GM18505 (cell line): ENCODE data around the gene PLSCR3.
"Not testable (repeated sequence)": the region's sequence is repeated elsewhere in the genome, so short reads cannot be mapped to it uniquely, and the experiment has no call there.

Experiments
- ATAC-seq: cut with Tn5 transposase; IDR thresholded peaks from one replicate; pipeline ENCODE4 v1.9.1; 2021; ENCODE audit not compliant: unreplicated experiment
- POLR2A ChIP-seq: IDR thresholded peaks from 4 replicates; pipeline ENCODE4 v1.6.1; 2011; ENCODE audit warnings: borderline replicate concordance; ENCODE audit not compliant: insufficient read depth, insufficient read length; ENCODE audit errors: extremely low read depth

The PLSCR3 gene

GRCh38 chr17:7367918-7368598 lies 26.3 kb downstream of the PLSCR3 start:
- TF ChIP-seq POLR2A, result no peak
- no peak for ATAC-seq

- ATAC-seq, result no peak
- TF ChIP-seq POLR2A, result no peak
Observed at GRCh38 chr17:7367083-7367482, 27.2 kb downstream of the PLSCR3 start.

- ATAC-seq, result not testable (repeated sequence)
Observed at GRCh38 chr17:7365963-7366362, 28.4 kb downstream of the PLSCR3 start.

GRCh38 chr17:7363311-7363710 lies 31.0 kb downstream of the PLSCR3 start:
- ATAC-seq, result no peak

GRCh38 chr17:7361906-7362305 lies 32.4 kb downstream of the PLSCR3 start:
- no peak for TF ChIP-seq POLR2A
- ATAC-seq, result no peak

More at GRCh38 chr17:7363311-7363710, 31.0 kb downstream of the PLSCR3 start:
- TF ChIP-seq POLR2A, result no peak

- ATAC-seq, result no peak
- no peak for TF ChIP-seq POLR2A
Observed at GRCh38 chr17:7357381-7357780, 36.9 kb downstream of the PLSCR3 start.

DNA sequence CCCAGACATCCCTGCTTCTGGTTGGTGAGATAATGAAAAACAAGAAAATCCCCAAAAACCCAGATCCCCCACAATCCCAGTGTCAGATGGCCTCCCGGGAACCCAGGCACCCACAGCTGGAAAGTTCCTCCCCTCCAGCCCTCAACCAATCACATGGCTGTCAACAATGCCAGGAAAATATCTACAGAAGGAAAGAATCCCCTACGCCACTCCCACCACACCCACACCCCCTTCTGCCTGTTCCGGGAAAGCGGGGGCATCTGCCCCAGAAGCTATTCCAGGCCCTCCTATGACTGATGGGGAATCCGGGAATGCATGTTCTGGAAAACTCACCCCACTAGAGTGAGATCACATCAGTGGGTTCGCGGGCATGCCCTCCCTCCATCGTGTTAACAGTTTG lies 37.6 kb downstream of the PLSCR3 start:
- TF ChIP-seq POLR2A, result no peak
- no peak for ATAC-seq

DNA sequence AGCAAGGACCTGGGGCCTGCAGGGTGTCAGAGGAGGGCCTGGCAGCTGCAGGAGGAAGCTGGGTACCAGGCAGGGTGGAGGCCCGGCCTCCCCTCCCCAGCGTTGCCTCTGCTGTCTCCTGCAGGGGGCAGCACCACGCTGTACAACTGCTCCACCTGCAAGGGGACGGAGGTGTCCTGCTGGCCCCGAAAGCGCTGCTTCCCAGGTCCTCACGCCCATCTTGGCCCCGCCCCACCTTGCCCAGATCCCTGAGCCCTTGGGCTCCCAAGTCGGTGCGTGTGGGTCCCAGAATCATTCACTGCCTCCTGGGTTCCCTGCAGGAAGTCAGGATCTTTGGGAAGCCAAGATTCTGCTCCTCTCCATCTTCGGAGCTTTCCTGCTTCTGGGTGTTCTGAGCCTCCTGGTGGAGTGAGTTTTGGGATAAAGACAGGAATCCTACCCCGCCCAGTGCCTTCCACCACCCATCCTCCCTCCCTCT lies 38.2 kb downstream of the PLSCR3 start:
- no peak for TF ChIP-seq POLR2A
- ATAC-seq, result no peak

DNA sequence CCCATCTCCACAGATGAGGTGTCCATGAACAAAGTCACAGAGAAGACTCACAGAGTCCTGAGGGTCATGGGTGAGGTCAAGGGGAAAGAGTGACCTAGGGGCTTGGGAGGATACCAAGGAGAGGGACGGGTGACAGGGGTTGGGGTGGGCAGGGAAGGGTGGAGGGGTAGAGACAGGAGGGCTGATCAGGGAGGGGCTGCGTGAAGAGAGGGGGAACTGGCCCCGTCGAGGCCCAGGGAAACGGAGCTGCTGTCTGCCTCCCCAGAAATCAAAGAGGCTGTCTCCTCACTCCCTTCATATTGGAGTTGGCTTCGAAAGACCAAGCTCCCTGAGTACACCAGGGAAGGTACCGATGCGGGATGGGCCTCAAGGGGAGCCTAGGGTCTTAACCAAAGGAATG lies 38.8 kb downstream of the PLSCR3 start:
- no peak for TF ChIP-seq POLR2A
- ATAC-seq, result no peak

- no peak for TF ChIP-seq POLR2A
- no peak for ATAC-seq
Observed at GRCh38 chr17:7355053-7355452, 39.3 kb downstream of the PLSCR3 start, which contains the start of gene TMEM95. TSS of gene TMEM95 (plus strand) at chr17:7355156. CDS start at chr17:7355205, 49 bp downstream.

DNA sequence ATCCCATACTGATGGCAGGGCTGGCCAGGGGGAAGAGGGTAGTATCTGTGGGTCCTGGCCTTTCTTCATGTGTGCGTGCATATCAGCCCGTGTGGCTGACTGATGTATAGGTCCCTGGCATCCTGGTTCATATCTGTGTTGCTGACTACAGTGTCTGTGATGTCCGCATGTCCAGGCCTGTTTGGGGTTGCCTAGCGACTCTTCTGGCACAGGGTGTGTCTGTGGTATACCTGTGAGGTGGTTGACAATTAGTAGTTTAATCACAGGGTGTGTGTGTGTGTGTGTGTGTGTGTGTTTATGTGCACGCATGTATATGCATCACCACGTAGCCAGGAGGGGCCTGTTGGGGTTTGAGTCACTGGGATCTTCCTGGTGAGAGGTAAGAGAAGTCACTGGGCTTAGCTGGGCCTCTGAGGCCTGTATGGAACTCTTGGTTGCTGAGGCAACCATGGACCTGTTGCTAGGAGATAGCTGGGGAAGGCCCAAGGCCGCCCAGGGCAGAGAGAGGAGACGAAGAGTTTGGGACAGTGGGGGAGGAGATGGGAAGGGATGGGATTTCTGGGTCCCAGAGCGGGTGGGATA lies 40.0 kb downstream of the PLSCR3 start:
- ATAC-seq, result no peak
- no peak for TF ChIP-seq POLR2A

- no peak for TF ChIP-seq POLR2A
- no peak for ATAC-seq
Observed at GRCh38 chr17:7352910-7353635, 41.3 kb downstream of the PLSCR3 start.

GRCh38 chr17:7352503-7352889 lies 41.8 kb downstream of the PLSCR3 start:
- ATAC-seq, result no peak
- no peak for TF ChIP-seq POLR2A

- ATAC-seq, result peak; percentile 56
- peak; percentile 47 for TF ChIP-seq POLR2A
Observed at GRCh38 chr17:7351665-7352502, 42.4 kb downstream of the PLSCR3 start, which contains the start of gene KCTD11. TSS of gene KCTD11 (plus strand) at chr17:7352162.
